ENCODE results near the gene ALDH1A3. TPM values are rescaled to one million over a fixed set of nuclear protein-coding genes. Genes with fewer than 3 reads are reported as not detected.

The ALDH1A3 gene
- total and polyA plus RNA-seq, 2 of the 13 experiments (the other 11 are each of a cell fraction or from before 2014, with no cell fraction given): not detected

DNA sequence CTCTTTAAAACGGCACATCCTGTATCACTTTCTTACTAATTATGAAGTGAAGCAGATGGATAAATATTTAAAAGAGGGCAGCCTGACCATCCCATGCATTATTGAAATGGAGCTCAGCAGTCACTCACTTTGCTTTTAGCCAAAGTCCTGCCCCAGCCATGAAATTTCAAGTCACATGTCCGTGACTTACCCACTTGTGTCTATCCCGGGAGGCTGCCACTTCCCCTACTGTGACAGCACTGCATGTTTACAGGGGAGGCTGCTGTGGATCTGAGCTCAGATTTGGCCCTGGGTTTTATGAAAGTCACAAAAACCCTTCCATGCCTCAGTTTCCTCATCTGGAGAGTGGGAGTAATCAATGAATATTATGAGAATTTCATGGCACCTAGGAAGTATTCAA lies 21.7 kb downstream of the ALDH1A3 start:
- H3K36me3 ChIP-seq (replicated peaks in 1 of 2; ENCODE audit: control insufficient read depth in 1 of 2, insufficient read depth in 2 of 2, low read length in 2 of 2): no peaks in the 10 kb centered on the region
- in situ Hi-C loops (cut with HindIII; ENCODE audit: extremely low pct_ligation_motif_present, low pct_unique_long_range_greater_than_20kb): loop anchor here (25.0 kb wide), 1 partner anchor 361 kb away; the partner anchor contains the start of gene CHSY1
- WGBS (ENCODE audit: low lambda C conversion rate): 72% methylated on average over 3 of the region's 3 CpGs
- TF ChIP-seq SOX6 (IDR thresholded peaks at IDR 0.05): no peak
- TF ChIP-seq SOX6 (CRISPR knock-in tag; IDR thresholded peaks at IDR 0.05): no peak
- no peak for TF ChIP-seq HHEX (CRISPR knock-in tag; IDR thresholded peaks at IDR 0.05)
- no peak for TF ChIP-seq SPEN (CRISPR knock-in tag; IDR thresholded peaks at IDR 0.05; ENCODE audit: low read depth)
- TF ChIP-seq NR2F1 (CRISPR knock-in tag; IDR thresholded peaks at IDR 0.05): no peak
- TF ChIP-seq GFI1 (CRISPR knock-in tag; IDR thresholded peaks at IDR 0.05; ENCODE audit: borderline replicate concordance): no peak
- TF ChIP-seq ZNF329 (CRISPR knock-in tag; IDR thresholded peaks at IDR 0.05; ENCODE audit: low read depth): no peak
- TF ChIP-seq ZNF720 (CRISPR knock-in tag; IDR thresholded peaks at IDR 0.05): no peak
- no peak for TF ChIP-seq ZNF432 (CRISPR knock-in tag; IDR thresholded peaks at IDR 0.05; ENCODE audit: borderline replicate concordance)
- TF ChIP-seq MBNL3 (CRISPR knock-in tag; conservative IDR thresholded peaks at IDR 0.05): no peak
- TF ChIP-seq ZNF773 (CRISPR knock-in tag; IDR thresholded peaks at IDR 0.05; ENCODE audit: borderline replicate concordance): no peak
- TF ChIP-seq, protein P1, sequence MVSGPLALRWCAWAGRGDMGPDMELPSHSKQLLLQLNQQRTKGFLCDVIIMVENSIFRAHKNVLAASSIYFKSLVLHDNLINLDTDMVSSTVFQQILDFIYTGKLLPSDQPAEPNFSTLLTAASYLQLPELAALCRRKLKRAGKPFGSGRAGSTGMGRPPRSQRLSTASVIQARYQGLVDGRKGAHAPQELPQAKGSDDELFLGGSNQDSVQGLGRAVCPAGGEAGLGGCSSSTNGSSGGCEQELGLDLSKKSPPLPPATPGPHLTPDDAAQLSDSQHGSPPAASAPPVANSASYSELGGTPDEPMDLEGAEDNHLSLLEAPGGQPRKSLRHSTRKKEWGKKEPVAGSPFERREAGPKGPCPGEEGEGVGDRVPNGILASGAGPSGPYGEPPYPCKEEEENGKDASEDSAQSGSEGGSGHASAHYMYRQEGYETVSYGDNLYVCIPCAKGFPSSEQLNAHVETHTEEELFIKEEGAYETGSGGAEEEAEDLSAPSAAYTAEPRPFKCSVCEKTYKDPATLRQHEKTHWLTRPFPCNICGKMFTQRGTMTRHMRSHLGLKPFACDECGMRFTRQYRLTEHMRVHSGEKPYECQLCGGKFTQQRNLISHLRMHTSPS (CRISPR knock-in tag; IDR thresholded peaks at IDR 0.05; ENCODE audit: low read depth): no peak
- TF ChIP-seq, protein P2, sequence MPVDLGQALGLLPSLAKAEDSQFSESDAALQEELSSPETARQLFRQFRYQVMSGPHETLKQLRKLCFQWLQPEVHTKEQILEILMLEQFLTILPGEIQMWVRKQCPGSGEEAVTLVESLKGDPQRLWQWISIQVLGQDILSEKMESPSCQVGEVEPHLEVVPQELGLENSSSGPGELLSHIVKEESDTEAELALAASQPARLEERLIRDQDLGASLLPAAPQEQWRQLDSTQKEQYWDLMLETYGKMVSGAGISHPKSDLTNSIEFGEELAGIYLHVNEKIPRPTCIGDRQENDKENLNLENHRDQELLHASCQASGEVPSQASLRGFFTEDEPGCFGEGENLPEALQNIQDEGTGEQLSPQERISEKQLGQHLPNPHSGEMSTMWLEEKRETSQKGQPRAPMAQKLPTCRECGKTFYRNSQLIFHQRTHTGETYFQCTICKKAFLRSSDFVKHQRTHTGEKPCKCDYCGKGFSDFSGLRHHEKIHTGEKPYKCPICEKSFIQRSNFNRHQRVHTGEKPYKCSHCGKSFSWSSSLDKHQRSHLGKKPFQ (CRISPR knock-in tag; IDR thresholded peaks at IDR 0.05; ENCODE audit: insufficient replicate concordance): no peak
- no peak for TF ChIP-seq GATAD1 (CRISPR knock-in tag; IDR thresholded peaks at IDR 0.05)
- no peak for TF ChIP-seq MAFF (IDR thresholded peaks at IDR 0.05; ENCODE audit: low read depth, low read length)
- no peak for TF ChIP-seq ZNF678 (CRISPR knock-in tag; IDR thresholded peaks at IDR 0.05)

More for the DNA sequence above, 21.7 kb downstream of the ALDH1A3 start:
- BruUV-seq (replicated peaks): no TSS peak
- no peaks in the 10 kb centered on the region for H4K20me1 ChIP-seq (ENCODE audit: insufficient read depth, low read length)
- DNase-seq (ENCODE audit: low spot score) (no peak), ATAC-seq (no peak), FAIRE-seq (no peak)
- no peak overlapping the region for H2AFZ ChIP-seq (ENCODE audit: low read length)
- intact Hi-C loops (cut with micrococcal nuclease; ENCODE audit: unreplicated experiment): no loop called here
- H3K4me1 ChIP-seq (ENCODE audit: insufficient read depth, low read length): peaks cover 11% of the 10 kb centered on the region
- no peak overlapping the region for H3K27ac ChIP-seq (ENCODE audit: extremely low read length, insufficient read depth, low read length)
- H3K9ac ChIP-seq (ENCODE audit: insufficient read depth, low read depth, low read length): no peak overlapping the region
- ChIA-PET CTCF (ENCODE audit: low intra/inter-chr PET ratio, low total read pairs) (no interaction called here), POLR2A (no interaction called here)
- H3K79me2 ChIP-seq (ENCODE audit: insufficient read depth, low read length): no peaks in the 10 kb centered on the region
- no peaks in the 10 kb centered on the region for H3K9me3 ChIP-seq (ENCODE audit: low read length)
- H3K4me2 ChIP-seq (ENCODE audit: low read depth, low read length): no peak overlapping the region
- H3K4me3 ChIP-seq (replicated peaks in 1 of 3; ENCODE audit: insufficient read depth in 1 of 3, low read depth in 2 of 3, low read length in 3 of 3): no peak overlapping the region
- peaks cover 4 to 86% of the 10 kb centered on the region in 2 experiments; a peak in 4 of 5 replicates for H3K27me3 ChIP-seq (ENCODE audit: control insufficient read depth in 1 of 2, insufficient read depth in 2 of 2, low read length in 2 of 2)
